ENCODE data around the gene NPAS2.

Gene NPAS2

GRCh38 chr2:101012054-101012705 is 192.2 kb downstream of the NPAS2 start:
- TF ChIP-seq CTCF (IDR thresholded peaks at IDR 0.05; ENCODE audit: control insufficient read depth, extremely low read depth, insufficient read depth), result no peak
- no peak for DNase-seq (ENCODE audit: low read depth)
- no peak overlapping the region for H3K4me3 ChIP-seq (ENCODE audit: low read depth, low read length)

GRCh38 chr2:101012706-101013181 is 192.8 kb downstream of the NPAS2 start:
- no peak for DNase-seq (ENCODE audit: low read depth)
- H3K4me3 ChIP-seq (ENCODE audit: low read depth, low read length), result no peak overlapping the region
- TF ChIP-seq CTCF (IDR thresholded peaks at IDR 0.05; ENCODE audit: control insufficient read depth, extremely low read depth, insufficient read depth), result peak; percentile 57

- no peak for TF ChIP-seq CTCF (IDR thresholded peaks at IDR 0.05; ENCODE audit: control insufficient read depth, extremely low read depth, insufficient read depth)
- no peak for DNase-seq (ENCODE audit: low read depth)
Observed at GRCh38 chr2:101014264-101014857, 194.4 kb downstream of the NPAS2 start.

GRCh38 chr2:101017371-101017770 is 197.4 kb downstream of the NPAS2 start:
- TF ChIP-seq CTCF (IDR thresholded peaks at IDR 0.05; ENCODE audit: control insufficient read depth, extremely low read depth, insufficient read depth), result no peak
- no peak for DNase-seq (ENCODE audit: low read depth)
- H3K4me3 ChIP-seq (ENCODE audit: low read depth, low read length), result no peak overlapping the region

More at GRCh38 chr2:101014264-101014857, 194.4 kb downstream of the NPAS2 start:
- H3K4me3 ChIP-seq (ENCODE audit: low read depth, low read length), result no peak overlapping the region

- DNase-seq (ENCODE audit: low read depth), result no peak
- no peak overlapping the region for H3K4me3 ChIP-seq (ENCODE audit: low read depth, low read length)
- TF ChIP-seq CTCF (IDR thresholded peaks at IDR 0.05; ENCODE audit: control insufficient read depth, extremely low read depth, insufficient read depth), result no peak
Observed at GRCh38 chr2:101018934-101019333, 199.0 kb downstream of the NPAS2 start.

- DNase-seq (ENCODE audit: low read depth), result no peak
- TF ChIP-seq CTCF (IDR thresholded peaks at IDR 0.05; ENCODE audit: control insufficient read depth, extremely low read depth, insufficient read depth), result no peak
- H3K4me3 ChIP-seq (ENCODE audit: low read depth, low read length), result no peak overlapping the region
Observed at GRCh38 chr2:101022221-101022620, 202.3 kb downstream of the NPAS2 start.

Measured in LNCaP clone FGC (cell line).